Gastroesophageal sphincter (tissue), 4 donors: ENCODE data around the gene C5orf63. TPM values are rescaled to one million over a fixed set of nuclear protein-coding genes. Genes with fewer than 3 reads are reported as not detected.

Experiments
- ATAC-seq: fragments of 150-250 bp; one replicate; pipeline ENCODE4 v1.9.1; 2016; ENCODE audit warnings: mild to moderate bottlenecking, moderate library complexity
- H3K27ac ChIP-seq, 4 donors: fragments of 200-600 bp; sonication (generic) in 3 of 4; 1 replicate in 3 of 4; 2 replicates in 1 of 4; pipeline ENCODE4 v1.5.1; 2016 to 2019
- H3K27me3 ChIP-seq: fragments of 200-600 bp; sonication (generic); one replicate; pipeline ENCODE4 v1.5.1; 2019
- H3K36me3 ChIP-seq, 2 donors: fragments of 200-600 bp; sonication (generic); one replicate each; pipeline ENCODE4 v1.5.1; 2019; ENCODE audit warnings: control low read depth in 1 of 2
- H3K4me1 ChIP-seq, 3 donors: fragments of 200-600 bp; sonication (generic); 1 replicate in 2 of 3; 2 replicates in 1 of 3; pipeline ENCODE4 v1.5.1; 2016 to 2019; ENCODE audit warnings: control low read depth in 2 of 3
- H3K4me3 ChIP-seq, 2 donors: fragments of 200-600 bp; sonication (generic); one replicate each; pipeline ENCODE4 v1.5.1; 2019; ENCODE audit warnings: mild to moderate bottlenecking in 1 of 2, moderate library complexity in 1 of 2
- H3K9me3 ChIP-seq, 3 donors: fragments of 200-600 bp; sonication (generic); one replicate each; pipeline ENCODE4 v1.5.1; 2017 to 2019; ENCODE audit warnings: control low read depth in 2 of 3
- EP300 ChIP-seq: sonication (generic); formaldehyde crosslinking; IDR thresholded peaks from one replicate; pipeline ENCODE4 v1.6.1; 2017; ENCODE audit warnings: antibody characterized with exemption, mild to moderate bottlenecking
- POLR2A ChIP-seq, 2 donors: fragments of 450-650 bp; IDR thresholded peaks; one replicate each; pipeline ENCODE4 v1.6.1; 2017; ENCODE audit warnings: antibody characterized with exemption in 2 of 2, mild to moderate bottlenecking in 2 of 2, moderate library complexity in 1 of 2
- POLR2AphosphoS5 ChIP-seq: sonication (generic); formaldehyde crosslinking; IDR thresholded peaks from one replicate; pipeline ENCODE4 v1.6.1; 2017; ENCODE audit warnings: antibody characterized with exemption
- WGBS, 2 donors: methylation state at CpG; one replicate each; pipeline ENCODE4 v1.1.5; 2018; ENCODE audit warnings: low coverage in 1 of 2; 5-methylcytosine and 5-hydroxymethylcytosine counted together
- total RNA-seq, 4 donors: library from RNA; depleted of rRNA; stranded (reverse); fragments of >200 nt; gene quantifications; one replicate each; pipeline ENCODE4 v1.1.0, GENCODE V29; 2016
- TF ChIP-seq, protein P1 (sequence below), 4 experiments: fragments of 200-600 bp in 2 of 4; fragments of 450-650 bp in 2 of 4; sonication (generic) in 1 of 4; IDR thresholded peaks; one replicate each; pipeline ENCODE4 v1.5.1; 2017 to 2019; ENCODE audit warnings: antibody characterized with exemption in 4 of 4, mild to moderate bottlenecking in 2 of 4, moderate library complexity in 2 of 4

The C5orf63 gene
- total RNA-seq, 4 donors from 2014 or later, result 0.59 to 4.2 (median 2.1) TPM

DNA sequence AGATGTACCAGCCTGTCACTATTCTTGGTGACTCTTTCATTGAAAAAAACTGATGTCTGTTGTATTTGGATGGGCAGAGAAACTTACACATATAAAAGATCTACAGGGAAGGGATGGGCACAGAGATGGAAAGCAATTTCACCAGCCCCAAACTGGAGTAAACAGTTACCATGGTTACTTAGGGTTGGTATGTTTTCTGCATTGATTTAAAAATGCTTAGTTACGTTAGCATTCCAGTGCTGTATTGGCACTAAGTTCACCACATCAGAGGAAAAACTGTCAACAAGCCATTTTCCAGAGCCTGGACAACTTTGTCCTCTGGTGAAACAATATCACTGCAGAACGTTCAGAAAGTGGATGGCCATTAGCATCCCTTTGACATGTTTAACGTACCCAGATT, 70.9 kb downstream of the C5orf63 start:
- H3K27ac ChIP-seq, result no peak overlapping the region
- no peak for ATAC-seq
- H3K36me3 ChIP-seq, result no peaks in the 10 kb centered on the region
- 26 to 38% methylated on average over 3 of the region's 3 CpGs for WGBS, 2 donors
- H3K27me3 ChIP-seq, result no peaks in the 10 kb centered on the region
- no peaks in the 10 kb centered on the region for H3K4me1 ChIP-seq
- H3K9me3 ChIP-seq, result no peaks in the 10 kb centered on the region
- TF ChIP-seq POLR2AphosphoS5, result no peak
- no peak overlapping the region for H3K4me3 ChIP-seq

GRCh38 chr5:127001621-127002296, 71.5 kb downstream of the C5orf63 start:
- H3K4me3 ChIP-seq, result no peak overlapping the region
- no peaks in the 10 kb centered on the region for H3K4me1 ChIP-seq
- H3K27ac ChIP-seq, result no peak overlapping the region
- H3K9me3 ChIP-seq, result no peaks in the 10 kb centered on the region
- no peak for ATAC-seq
- no peaks in the 10 kb centered on the region for H3K27me3 ChIP-seq
- WGBS, 2 donors, result 73 to 80% methylated on average over 3 of the region's 4 CpGs
- no peaks in the 10 kb centered on the region for H3K36me3 ChIP-seq
- TF ChIP-seq POLR2A (IDR thresholded peaks at IDR 0.05), result no peak
- no peak for TF ChIP-seq POLR2AphosphoS5
- TF ChIP-seq, protein P1, sequence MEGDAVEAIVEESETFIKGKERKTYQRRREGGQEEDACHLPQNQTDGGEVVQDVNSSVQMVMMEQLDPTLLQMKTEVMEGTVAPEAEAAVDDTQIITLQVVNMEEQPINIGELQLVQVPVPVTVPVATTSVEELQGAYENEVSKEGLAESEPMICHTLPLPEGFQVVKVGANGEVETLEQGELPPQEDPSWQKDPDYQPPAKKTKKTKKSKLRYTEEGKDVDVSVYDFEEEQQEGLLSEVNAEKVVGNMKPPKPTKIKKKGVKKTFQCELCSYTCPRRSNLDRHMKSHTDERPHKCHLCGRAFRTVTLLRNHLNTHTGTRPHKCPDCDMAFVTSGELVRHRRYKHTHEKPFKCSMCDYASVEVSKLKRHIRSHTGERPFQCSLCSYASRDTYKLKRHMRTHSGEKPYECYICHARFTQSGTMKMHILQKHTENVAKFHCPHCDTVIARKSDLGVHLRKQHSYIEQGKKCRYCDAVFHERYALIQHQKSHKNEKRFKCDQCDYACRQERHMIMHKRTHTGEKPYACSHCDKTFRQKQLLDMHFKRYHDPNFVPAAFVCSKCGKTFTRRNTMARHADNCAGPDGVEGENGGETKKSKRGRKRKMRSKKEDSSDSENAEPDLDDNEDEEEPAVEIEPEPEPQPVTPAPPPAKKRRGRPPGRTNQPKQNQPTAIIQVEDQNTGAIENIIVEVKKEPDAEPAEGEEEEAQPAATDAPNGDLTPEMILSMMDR (IDR thresholded peaks at IDR 0.05), result no peak
- TF ChIP-seq EP300, result no peak

Other genes starting within 250 kb of the C5orf63 start
- 10 to 100 TPM in 1 of 4 donors, 1 to 10 TPM in 3; 1.5 to 12.8 (median 6.0) TPM for gene MARCHF3, start 42.9 kb downstream of the C5orf63 start, total RNA-seq
- gene MEGF10, start 217.3 kb upstream of the C5orf63 start, total RNA-seq, result 1 to 10 TPM in 2 of 4 donors, under 1 TPM in 2; 0.27 to 5.4 (median 0.97) TPM